Measurements from ENCODE around the gene ZBTB16. TPM values are rescaled to one million over a fixed set of nuclear protein-coding genes. Genes with fewer than 3 reads are reported as not detected.

Gene ZBTB16
- 0.76 to 1.6 TPM (median 1.3 TPM) in 5 replicates for total RNA-seq (2022; extraction: Qiagen RNA extraction)

GRCh38 chr11:114059278-114059983 lies at the start of gene ZBTB16:
TSS of gene ZBTB16 (plus strand) at chr11:114059711. CDS start at chr11:114063301, 3,590 bp downstream.

GRCh38 chr11:114295676-114296604 lies 236.4 kb downstream of the ZBTB16 start, which contains the start of gene NNMT:
TSS of gene NNMT (plus strand) at chr11:114296399. CDS start at chr11:114296557, 158 bp downstream.

Other genes starting within 250 kb of the ZBTB16 start
- gene USP28, start 184.1 kb upstream of the ZBTB16 start, total RNA-seq (2022; extraction: Qiagen RNA extraction) = 13.2 to 20.1 TPM (median 19.2 TPM) in 5 replicates
- not detected in 5 replicates for gene HTR3B, start 154.9 kb upstream of the ZBTB16 start, total RNA-seq (2022; extraction: Qiagen RNA extraction)
- not detected in 5 replicates for gene HTR3A, start 84.6 kb upstream of the ZBTB16 start, total RNA-seq (2022; extraction: Qiagen RNA extraction)
- 282 to 357 TPM (median 321 TPM) in 5 replicates for gene NNMT, start 236.7 kb downstream of the ZBTB16 start, total RNA-seq (2022; extraction: Qiagen RNA extraction)